ENCODE data around the gene ITPR2.

ITPR2 gene

DNA sequence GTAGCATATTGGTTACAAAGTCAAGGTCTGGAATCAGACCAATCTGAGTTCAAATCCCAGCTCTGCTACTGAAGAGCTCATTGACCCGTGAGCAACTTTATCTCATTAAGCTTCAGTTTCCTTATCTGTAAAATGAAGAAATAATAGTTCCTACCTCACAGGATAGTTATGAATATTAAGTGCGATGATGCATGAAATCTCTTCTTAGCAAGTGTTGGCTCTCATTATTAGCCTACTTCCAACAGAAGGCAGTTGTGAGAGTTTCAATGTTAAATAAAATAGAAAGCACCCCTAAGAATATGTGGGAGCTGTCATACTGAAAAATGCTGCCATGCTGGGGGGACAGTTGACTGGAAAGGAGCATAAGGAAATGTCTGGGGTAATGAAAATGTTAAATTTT lies 39.0 kb upstream of the ITPR2 start:
- Mint-ChIP-seq H3K9me3 (peaks cover 16% of the 10 kb centered on the region), H3K4me1 (peaks cover 23% of the 10 kb centered on the region), H3K4me3 (no peak overlapping the region), H3K36me3 (ENCODE audit: low read depth) (peaks cover 11% of the 10 kb centered on the region), H3K27me3 (ENCODE audit: low read depth) (no peaks in the 10 kb centered on the region), H3K27ac (no peak overlapping the region)
- TF ChIP-seq, protein P1, sequence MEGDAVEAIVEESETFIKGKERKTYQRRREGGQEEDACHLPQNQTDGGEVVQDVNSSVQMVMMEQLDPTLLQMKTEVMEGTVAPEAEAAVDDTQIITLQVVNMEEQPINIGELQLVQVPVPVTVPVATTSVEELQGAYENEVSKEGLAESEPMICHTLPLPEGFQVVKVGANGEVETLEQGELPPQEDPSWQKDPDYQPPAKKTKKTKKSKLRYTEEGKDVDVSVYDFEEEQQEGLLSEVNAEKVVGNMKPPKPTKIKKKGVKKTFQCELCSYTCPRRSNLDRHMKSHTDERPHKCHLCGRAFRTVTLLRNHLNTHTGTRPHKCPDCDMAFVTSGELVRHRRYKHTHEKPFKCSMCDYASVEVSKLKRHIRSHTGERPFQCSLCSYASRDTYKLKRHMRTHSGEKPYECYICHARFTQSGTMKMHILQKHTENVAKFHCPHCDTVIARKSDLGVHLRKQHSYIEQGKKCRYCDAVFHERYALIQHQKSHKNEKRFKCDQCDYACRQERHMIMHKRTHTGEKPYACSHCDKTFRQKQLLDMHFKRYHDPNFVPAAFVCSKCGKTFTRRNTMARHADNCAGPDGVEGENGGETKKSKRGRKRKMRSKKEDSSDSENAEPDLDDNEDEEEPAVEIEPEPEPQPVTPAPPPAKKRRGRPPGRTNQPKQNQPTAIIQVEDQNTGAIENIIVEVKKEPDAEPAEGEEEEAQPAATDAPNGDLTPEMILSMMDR (IDR thresholded peaks at IDR 0.05; ENCODE audit: unreplicated experiment in 3 of 3) = no peak

DNA sequence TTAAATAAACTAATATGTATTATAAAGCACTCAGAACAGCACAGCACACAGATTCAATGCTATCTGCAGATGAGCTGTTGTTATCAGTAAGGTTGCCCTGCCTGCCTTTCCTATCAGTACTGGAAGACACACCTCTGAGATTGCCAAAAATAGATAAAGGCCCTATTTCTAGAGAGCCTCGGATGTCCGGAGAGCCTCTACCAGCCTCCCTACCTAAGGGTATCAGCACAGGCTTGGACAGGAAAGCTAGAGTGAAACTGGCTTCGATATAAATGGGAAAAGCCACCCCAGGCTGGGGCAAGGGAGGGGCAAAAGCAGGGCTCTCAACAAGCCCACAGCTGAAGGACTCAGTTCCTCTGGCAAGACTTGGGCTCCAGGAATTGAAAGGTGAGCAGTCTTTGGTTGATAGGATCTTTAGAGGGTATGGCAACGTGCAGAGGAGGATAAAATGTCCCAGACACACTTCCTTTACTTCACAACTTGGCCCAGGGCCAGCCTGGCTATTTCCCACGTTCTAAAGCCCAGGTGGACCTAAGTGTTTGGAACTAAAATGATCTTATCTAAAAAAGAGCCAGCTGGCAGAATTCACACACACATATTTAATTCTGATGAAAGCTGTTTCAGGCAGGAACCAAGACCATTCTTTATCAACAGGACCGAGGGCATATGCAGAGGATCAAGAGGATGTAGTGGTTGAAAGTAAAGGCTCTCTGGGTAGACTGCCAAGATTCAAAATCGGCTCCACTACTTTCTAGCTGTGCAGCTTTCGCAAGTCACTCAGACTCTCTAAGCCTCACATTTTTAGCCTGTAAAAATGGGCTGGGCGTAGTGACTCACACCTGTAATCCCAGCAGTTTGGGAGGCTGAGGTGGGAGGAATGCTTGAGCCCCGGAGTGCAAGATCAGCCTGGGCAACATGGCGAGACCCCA lies 37.8 kb upstream of the ITPR2 start:
- Mint-ChIP-seq H3K27ac (peak overlapping the region in 2 of 3 experiments; percentile 23 to 47), H3K4me1 (peaks cover 23% of the 10 kb centered on the region), H3K9me3 (peaks cover 9% of the 10 kb centered on the region), H3K4me3 (no peak overlapping the region), H3K27me3 (ENCODE audit: low read depth) (no peaks in the 10 kb centered on the region), H3K36me3 (ENCODE audit: low read depth) (peaks cover 4% of the 10 kb centered on the region)
- TF ChIP-seq, protein P1 (IDR thresholded peaks at IDR 0.05; ENCODE audit: unreplicated experiment in 3 of 3) = no peak

DNA sequence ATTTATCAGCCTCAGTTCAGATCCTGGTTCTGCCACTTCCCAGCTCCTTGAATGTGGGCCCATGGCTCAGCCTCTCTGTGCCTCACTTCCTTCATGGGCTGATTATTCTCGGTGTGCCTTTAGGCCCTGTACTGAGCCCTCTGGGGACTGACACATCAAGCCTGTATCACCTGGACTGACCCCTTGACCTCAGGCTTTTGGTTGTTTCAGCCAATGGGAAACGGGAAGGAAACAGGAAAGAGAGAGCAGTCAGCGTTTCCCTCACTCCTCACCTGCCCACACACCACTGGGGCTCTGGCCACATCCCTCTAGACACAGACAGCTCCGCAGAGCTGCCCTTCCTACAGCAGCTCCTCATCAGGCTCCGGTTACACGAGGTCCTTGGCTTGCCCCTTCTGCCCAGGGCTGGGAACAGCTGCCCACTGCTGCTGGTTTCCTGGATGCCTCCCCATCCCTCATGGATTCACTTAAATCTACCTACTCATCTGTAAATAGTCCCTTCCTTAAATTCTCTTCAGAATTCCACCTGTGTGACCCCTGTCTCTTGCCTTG lies 37.0 kb upstream of the ITPR2 start:
- peaks cover 23% of the 10 kb centered on the region for H3K4me1 Mint-ChIP-seq
- no peaks in the 10 kb centered on the region for H3K36me3 Mint-ChIP-seq (ENCODE audit: low read depth)
- TF ChIP-seq, protein P1 (IDR thresholded peaks at IDR 0.05; ENCODE audit: unreplicated experiment in 3 of 3) = no peak
- no peaks in the 10 kb centered on the region for H3K27me3 Mint-ChIP-seq (ENCODE audit: low read depth)
- H3K4me3 Mint-ChIP-seq = no peak overlapping the region
- H3K9me3 Mint-ChIP-seq = peaks cover 6% of the 10 kb centered on the region
- peak overlapping the region in 2 of 3 experiments; percentile 23 to 47 for H3K27ac Mint-ChIP-seq

DNA sequence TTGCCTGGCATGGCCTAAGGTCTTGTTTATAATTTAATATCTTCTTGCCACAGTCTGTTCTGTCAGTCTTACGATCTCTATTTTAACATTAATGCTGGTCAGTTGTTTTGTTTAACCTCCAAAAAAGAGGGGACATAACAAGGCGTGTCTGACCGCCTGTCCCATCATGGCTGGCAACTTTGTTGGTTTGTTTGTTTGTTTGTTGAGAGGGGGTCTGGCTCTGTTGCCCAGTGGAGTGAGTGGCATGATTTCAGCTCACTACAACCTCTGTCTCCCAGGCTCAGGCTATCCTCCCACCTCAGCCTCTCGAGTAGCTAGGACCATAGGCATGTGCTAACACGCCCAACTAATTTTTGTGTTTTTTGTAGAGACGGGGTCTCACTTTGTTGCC lies 36.1 kb upstream of the ITPR2 start:
- TF ChIP-seq, protein P1 (IDR thresholded peaks at IDR 0.05; ENCODE audit: unreplicated experiment in 3 of 3) = no peak
- H3K27ac Mint-ChIP-seq = peak overlapping the region in 1 of 3 experiments; percentile 29
- no peaks in the 10 kb centered on the region for H3K36me3 Mint-ChIP-seq (ENCODE audit: low read depth)
- H3K4me3 Mint-ChIP-seq = no peak overlapping the region
- no peaks in the 10 kb centered on the region for H3K9me3 Mint-ChIP-seq
- peaks cover 16% of the 10 kb centered on the region for H3K4me1 Mint-ChIP-seq
- no peaks in the 10 kb centered on the region for H3K27me3 Mint-ChIP-seq (ENCODE audit: low read depth)

DNA sequence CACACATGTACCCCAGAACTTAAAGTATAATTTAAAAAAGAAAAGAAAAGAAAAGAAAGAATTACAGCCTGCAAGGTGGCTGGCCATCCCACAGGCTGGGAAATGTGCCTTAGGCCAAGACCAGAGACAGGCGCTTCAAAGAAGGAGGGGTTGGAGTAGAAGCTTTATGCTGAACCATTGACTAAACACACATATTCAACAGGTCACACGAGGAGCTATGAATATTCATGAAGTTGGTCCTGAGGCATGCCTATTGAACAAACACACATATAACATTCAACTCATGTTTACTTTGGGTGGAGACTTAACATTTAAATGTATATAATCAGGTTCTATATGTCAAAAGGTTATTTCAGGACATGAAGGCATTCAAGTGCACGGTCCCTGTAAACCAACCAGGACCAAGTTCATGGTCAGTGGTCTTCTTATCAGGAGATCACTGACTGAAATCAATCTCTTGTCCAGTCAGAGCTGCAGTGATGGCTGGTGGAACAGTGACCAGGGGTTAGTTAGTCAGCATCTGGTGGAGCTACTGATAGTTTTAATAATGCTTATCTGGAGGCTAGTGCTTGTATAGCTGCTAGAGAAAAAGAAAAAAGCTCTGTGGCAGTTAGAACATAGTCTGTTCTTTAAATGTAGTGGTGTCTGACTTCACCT lies 35.6 kb upstream of the ITPR2 start:
- no peaks in the 10 kb centered on the region for H3K36me3 Mint-ChIP-seq (ENCODE audit: low read depth)
- no peaks in the 10 kb centered on the region for H3K9me3 Mint-ChIP-seq
- no peaks in the 10 kb centered on the region for H3K27me3 Mint-ChIP-seq (ENCODE audit: low read depth)
- H3K4me1 Mint-ChIP-seq = peaks cover 14% of the 10 kb centered on the region
- peak overlapping the region in 1 of 3 experiments; percentile 29 for H3K27ac Mint-ChIP-seq
- TF ChIP-seq, protein P1 (IDR thresholded peaks at IDR 0.05; ENCODE audit: unreplicated experiment in 3 of 3) = no peak
- no peak overlapping the region for H3K4me3 Mint-ChIP-seq

Measured in nephron (organoid).